HCT116 (cell line): ENCODE results near the gene EPHA3. TPM values are rescaled to one million over a fixed set of nuclear protein-coding genes. Genes with fewer than 3 reads are reported as not detected.

Experiments used
- ATAC-seq: fragments of 200-7000 bp; cut with Tn5 transposase; 2 replicates; pipeline ENCODE4 v1.9.1; 2020; ENCODE audit warnings: mild to moderate bottlenecking, moderate library complexity
- BruUV-seq: library from RNA; stranded (reverse); fragments of 400-500 nt; replicated peaks from 2 replicates; lab custom pipeline; 2021; lab: Mats Ljungman, UMichigan
- CTCF ChIA-PET: fragments of 300-600 bp; sonication (Branson Sonifier 250); formaldehyde crosslinking; loops from one replicate; lab custom pipeline; 2021; ENCODE audit warnings: antibody characterized with exemption; lab: Charles Lee
- POLR2A ChIA-PET: fragments of 300-600, 350-600 bp; sonication (Branson Sonifier 250); formaldehyde crosslinking; loops from one replicate; lab custom pipeline; 2021; ENCODE audit warnings: antibody characterized with exemption; lab: Charles Lee
- RAD21 ChIA-PET, 2 experiments: fragments of 300-600 bp; sonication (Branson Sonifier 250); formaldehyde crosslinking; loops; one replicate each; lab custom pipeline; 2023; ENCODE audit warnings: low total read pairs in 2 of 2; ENCODE audit not compliant: uncharacterized antibody in 2 of 2, unreplicated experiment in 2 of 2, low non-redundant PET in 1 of 2; lab: Charles Lee
- DNase-seq: peaks from one replicate; pipeline ENCODE4 v3.0.0-alpha.2; 2010; ENCODE audit warnings: low read depth, low spot score
- H2AFZ ChIP-seq: fragments of 200-600 bp; shearing (Covaris generic), sonication (generic); 2 replicates; pipeline ENCODE4 v1.6.1; 2017; ENCODE audit warnings: low read depth, mixed run types, mixed read lengths, antibody characterized with exemption, low read length; ENCODE audit not compliant: poor library complexity, severe bottlenecking
- H3K27ac ChIP-seq: 2 replicates; pipeline ENCODE4 v1.5.1; 2012; ENCODE audit warnings: low read depth, low read length
- H3K27me3 ChIP-seq: fragments of 200-600 bp; sonication (generic); 2 replicates; pipeline ENCODE4 v1.6.1; 2016; ENCODE audit warnings: mixed run types, low read length, mixed read lengths; ENCODE audit not compliant: insufficient read depth
- H3K36me3 ChIP-seq, 2 experiments: fragments of 200-500 bp in 1 of 2; fragments of 200-600 bp in 1 of 2; sonication (Bioruptor generic) in 1 of 2; sonication (generic) in 1 of 2; 2 replicates each; pipeline versions ENCODE4 v1.5.1 to v1.6.1; 2014 to 2016; ENCODE audit warnings: low read length in 2 of 2, inconsistent platforms in 1 of 2, mixed read lengths in 1 of 2, mixed run types in 1 of 2; ENCODE audit not compliant: insufficient read depth in 2 of 2, control insufficient read depth in 1 of 2
- H3K4me1 ChIP-seq, 2 experiments: fragments of 200-600 bp in 1 of 2; sonication (generic) in 1 of 2; 2 replicates each; pipeline versions ENCODE4 v1.5.1 to v1.6.1; 2012 to 2017; ENCODE audit warnings: low read length in 2 of 2, inconsistent platforms in 1 of 2, mild to moderate bottlenecking in 1 of 2, mixed read lengths in 1 of 2, mixed run types in 1 of 2, moderate library complexity in 1 of 2; ENCODE audit not compliant: insufficient read depth in 2 of 2, control insufficient read depth in 1 of 2
- H3K4me2 ChIP-seq: fragments of 200-600 bp; sonication (generic); 2 replicates; pipeline ENCODE4 v1.6.1; 2017; ENCODE audit warnings: mixed run types, low read length, mixed read lengths
- H3K4me3 ChIP-seq, 2 experiments: fragments of 200-600 bp in 1 of 2; sonication (generic) in 1 of 2; replicated peaks in 1 of 2; 2 replicates each; pipeline ENCODE4 v1.5.1; 2011 to 2016; ENCODE audit warnings: low read length in 2 of 2, control low read depth in 1 of 2, low read depth in 1 of 2, mild to moderate bottlenecking in 1 of 2, mixed read lengths in 1 of 2, mixed run types in 1 of 2
- H3K79me2 ChIP-seq: fragments of 200-600 bp; sonication (generic); 2 replicates; pipeline ENCODE4 v1.6.1; 2017; ENCODE audit warnings: mild to moderate bottlenecking, mixed run types, low read length, moderate library complexity, mixed read lengths; ENCODE audit not compliant: insufficient read depth
- H3K9ac ChIP-seq: fragments of 200-600 bp; sonication (generic); 2 replicates; pipeline ENCODE4 v1.6.1; 2016; ENCODE audit warnings: low read length, mixed read lengths
- H3K9me2 ChIP-seq: fragments of 200-600 bp; sonication (generic), shearing (Covaris generic); 2 replicates; pipeline ENCODE4 v1.6.1; 2017; ENCODE audit warnings: mixed run types, mild to moderate bottlenecking, moderate library complexity; ENCODE audit not compliant: insufficient read depth
- H3K9me3 ChIP-seq, 2 experiments: fragments of 200-500 bp in 1 of 2; fragments of 200-600 bp in 1 of 2; sonication (Bioruptor generic) in 1 of 2; sonication (generic) in 1 of 2; 2 replicates each; pipeline ENCODE4 v1.6.1; 2014 to 2017; ENCODE audit warnings: low read length in 2 of 2, mixed read lengths in 2 of 2, inconsistent platforms in 1 of 2, low read depth in 1 of 2, mild to moderate bottlenecking in 1 of 2, mixed run types in 1 of 2, moderate library complexity in 1 of 2; ENCODE audit not compliant: control insufficient read depth in 1 of 2, insufficient read depth in 1 of 2
- H4K20me1 ChIP-seq: fragments of 200-600 bp; sonication (generic), shearing (Covaris generic); 2 replicates; pipeline ENCODE4 v1.6.1; 2017; ENCODE audit warnings: mixed run types, mild to moderate bottlenecking, moderate library complexity; ENCODE audit not compliant: insufficient read depth
- ATF3 ChIP-seq: IDR thresholded peaks from 2 replicates; pipeline ENCODE4 v1.6.1; 2012
- CBX3 ChIP-seq: IDR thresholded peaks from 2 replicates; pipeline ENCODE4 v1.6.1; 2012; ENCODE audit warnings: low read depth
- CEBPB ChIP-seq: IDR thresholded peaks from 2 replicates; pipeline ENCODE4 v1.6.1; 2012; ENCODE audit warnings: low read depth
- CTCF ChIP-seq, 3 experiments: fragments of 200-600 bp in 1 of 3; sonication (generic) in 1 of 3; IDR thresholded peaks in 2 of 3; conservative IDR thresholded peaks in 1 of 3; 2 replicates each; pipeline ENCODE4 v1.5.1; 2012 to 2017; ENCODE audit warnings: low read depth in 2 of 3, low read length in 2 of 3, antibody characterized with exemption in 1 of 3, borderline replicate concordance in 1 of 3, control low read depth in 1 of 3, mild to moderate bottlenecking in 1 of 3, mixed read lengths in 1 of 3, mixed run types in 1 of 3, moderate library complexity in 1 of 3; ENCODE audit not compliant: insufficient read depth in 1 of 3
- ELF1 ChIP-seq: IDR thresholded peaks from 2 replicates; pipeline ENCODE4 v1.6.1; 2012; ENCODE audit warnings: low read depth, borderline replicate concordance
- EZH2 ChIP-seq: fragments of 200-600 bp; sonication (generic); IDR thresholded peaks from 2 replicates; pipeline ENCODE4 v1.6.1; 2017; ENCODE audit warnings: antibody characterized with exemption, mixed run types
- EZH2phosphoT487 ChIP-seq: fragments of 200-600 bp; IDR thresholded peaks from 2 replicates; pipeline ENCODE4 v1.6.1; 2018; ENCODE audit warnings: antibody characterized with exemption, borderline replicate concordance
- FOSL1 ChIP-seq: IDR thresholded peaks from 2 replicates; pipeline ENCODE4 v1.6.1; 2012; ENCODE audit warnings: low read depth
- JUND ChIP-seq: IDR thresholded peaks from 2 replicates; pipeline ENCODE4 v1.6.1; 2012
- MAX ChIP-seq: IDR thresholded peaks from 2 replicates; pipeline ENCODE4 v1.6.1; 2012
- POLR2A ChIP-seq: IDR thresholded peaks from 2 replicates; pipeline ENCODE4 v1.7.0; 2011; ENCODE audit warnings: borderline replicate concordance; ENCODE audit not compliant: insufficient read depth, insufficient read length; ENCODE audit errors: extremely low read depth
- POLR2AphosphoS5 ChIP-seq: IDR thresholded peaks from 2 replicates; pipeline ENCODE4 v1.6.1; 2011; ENCODE audit warnings: mild to moderate bottlenecking, low read depth, low read length, moderate library complexity
- REST ChIP-seq: IDR thresholded peaks from 2 replicates; pipeline ENCODE4 v1.6.1; 2012; ENCODE audit warnings: low read depth
- SIN3A ChIP-seq: IDR thresholded peaks from 2 replicates; pipeline ENCODE4 v1.6.1; 2012; ENCODE audit warnings: low read depth
- SP1 ChIP-seq: IDR thresholded peaks from 2 replicates; pipeline ENCODE4 v1.6.1; 2012; ENCODE audit warnings: low read depth
- SRF ChIP-seq: IDR thresholded peaks from 2 replicates; pipeline ENCODE4 v1.6.1; 2012; ENCODE audit warnings: low read depth
- TCF7L2 ChIP-seq: IDR thresholded peaks from 2 replicates; pipeline ENCODE4 v1.7.0; 2011; ENCODE audit warnings: borderline replicate concordance, inconsistent platforms; ENCODE audit not compliant: insufficient read depth, insufficient read length; ENCODE audit errors: extremely low read depth
- YY1 ChIP-seq: IDR thresholded peaks from 2 replicates; pipeline ENCODE4 v1.6.1; 2011; ENCODE audit warnings: low read length, low read depth, moderate library complexity, mild to moderate bottlenecking; ENCODE audit not compliant: insufficient replicate concordance; ENCODE audit errors: extremely low read depth
- ZFX ChIP-seq: fragments of 450-650 bp; IDR thresholded peaks from 2 replicates; pipeline ENCODE4 v1.6.1; 2017
- ZNF274 ChIP-seq: fragments of 200-500 bp; sonication (Bioruptor generic); IDR thresholded peaks from 2 replicates; pipeline ENCODE4 v1.6.1; 2014; ENCODE audit warnings: mild to moderate bottlenecking, low read depth, low read length, inconsistent platforms
- intact Hi-C: fragments of 100-400 bp; cut with micrococcal nuclease; formaldehyde crosslinking; loops from 2 replicates; pipeline ENCODE4 v1.10.0; 2022
- total RNA-seq: library from RNA; stranded (reverse); gene quantifications from one replicate; pipeline ENCODE4 v1.2.1, GENCODE V29; 2021; ENCODE audit not compliant: unreplicated experiment

The EPHA3 gene
- total RNA-seq, 1 experiment from 2014 or later = not detected

GRCh38 chr3:89332793-89333192, 225.4 kb downstream of the EPHA3 start:
- Histone ChIP-seq H3K27me3 (no peaks in the 10 kb centered on the region), H3K79me2 (no peaks in the 10 kb centered on the region), H3K9me2 (no peaks in the 10 kb centered on the region), H3K4me2 (no peak overlapping the region), H3K27ac (no peak overlapping the region), H2AFZ (no peak overlapping the region), H3K9ac (no peak overlapping the region), H3K36me3 (no peaks in the 10 kb centered on the region), H3K4me3 (no peak overlapping the region), H3K9me3 (peaks cover 6 to 13% of the 10 kb centered on the region in 2 experiments; a peak in 2 of 4 replicates), H4K20me1 (no peaks in the 10 kb centered on the region), H3K4me1 (no peaks in the 10 kb centered on the region)
- intact Hi-C loops = no loop called here
- ATAC-seq (no peak), DNase-seq (no peak)
- ChIA-PET CTCF (no interaction called here), POLR2A (no interaction called here), RAD21 (no interaction called here)
- TF ChIP-seq ZNF274 = no peak
- TF ChIP-seq SIN3A = no peak
- TF ChIP-seq ZFX = no peak
- no peak for TF ChIP-seq TCF7L2
- TF ChIP-seq SRF = no peak
- no peak for TF ChIP-seq REST
- no peak for TF ChIP-seq ATF3
- TF ChIP-seq MAX = no peak
- no peak for TF ChIP-seq JUND
- TF ChIP-seq CEBPB = no peak
- no peak for TF ChIP-seq EZH2phosphoT487
- TF ChIP-seq CTCF (IDR thresholded peaks at IDR 0.05 in 2 of 3, conservative IDR thresholded peaks at IDR 0.05 in 1 of 3; ENCODE audit: borderline replicate concordance in 1 of 3, insufficient read depth in 1 of 3, low read depth in 2 of 3, low read length in 2 of 3) = no peak
- TF ChIP-seq EZH2 = no peak
- TF ChIP-seq POLR2AphosphoS5 = no peak
- TF ChIP-seq FOSL1 = no peak
- TF ChIP-seq YY1 = no peak
- TF ChIP-seq ELF1 = no peak
- no peak for TF ChIP-seq POLR2A
- TF ChIP-seq SP1 = no peak
- TF ChIP-seq CBX3 = no peak
- BruUV-seq = no TSS peak
